GM21528 (cell line): ENCODE results near the gene BACH2.
"Not testable (repeated sequence)": the region's sequence is repeated elsewhere in the genome, so short reads cannot be mapped to it uniquely, and the experiment has no call there.

ENCODE experiments used
- ATAC-seq: cut with Tn5 transposase; IDR thresholded peaks from one replicate; pipeline ENCODE4 v1.9.1; 2021; ENCODE audit warnings: mild to moderate bottlenecking, moderate library complexity; ENCODE audit not compliant: unreplicated experiment, low FRiP score

The BACH2 gene

GRCh38 chr6:90167514-90168379, 128.9 kb downstream of the BACH2 start:
- no peak for ATAC-seq

DNA sequence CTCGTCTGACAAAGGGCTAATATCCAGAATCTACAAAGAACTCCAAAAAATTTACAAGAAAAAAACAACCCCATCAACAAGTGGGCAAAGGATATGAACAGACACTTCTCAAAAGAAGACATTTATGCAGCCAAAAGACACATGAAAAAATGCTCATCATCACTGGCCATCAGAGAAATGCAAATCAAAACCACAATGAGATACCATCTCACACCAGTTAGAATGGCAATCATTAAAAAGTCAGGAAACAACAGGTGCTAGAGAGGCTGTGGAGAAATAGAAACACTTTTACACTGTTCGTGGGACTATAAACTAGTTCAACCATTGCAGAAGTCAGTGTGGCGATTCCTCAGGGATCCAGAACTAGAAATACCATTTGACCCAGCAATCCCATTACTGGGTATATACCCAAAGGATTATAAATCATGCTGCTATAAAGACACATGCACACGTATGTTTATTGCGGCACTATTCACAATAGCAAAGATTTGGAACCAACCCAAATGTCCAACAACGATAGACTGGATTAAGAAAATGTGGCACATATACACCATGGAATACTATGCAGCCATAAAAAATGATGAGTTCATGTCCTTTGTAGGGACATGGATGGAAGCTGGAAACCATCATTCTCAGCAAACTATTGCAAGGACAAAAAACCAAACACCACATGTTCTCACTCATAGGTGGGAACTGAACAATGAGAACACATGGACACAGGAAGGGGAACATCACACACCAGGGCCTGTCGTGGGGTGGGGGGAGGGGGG, 130.3 kb downstream of the BACH2 start:
- ATAC-seq: not testable (repeated sequence)

GRCh38 chr6:90162648-90163387, 133.8 kb downstream of the BACH2 start:
- ATAC-seq: no peak

DNA sequence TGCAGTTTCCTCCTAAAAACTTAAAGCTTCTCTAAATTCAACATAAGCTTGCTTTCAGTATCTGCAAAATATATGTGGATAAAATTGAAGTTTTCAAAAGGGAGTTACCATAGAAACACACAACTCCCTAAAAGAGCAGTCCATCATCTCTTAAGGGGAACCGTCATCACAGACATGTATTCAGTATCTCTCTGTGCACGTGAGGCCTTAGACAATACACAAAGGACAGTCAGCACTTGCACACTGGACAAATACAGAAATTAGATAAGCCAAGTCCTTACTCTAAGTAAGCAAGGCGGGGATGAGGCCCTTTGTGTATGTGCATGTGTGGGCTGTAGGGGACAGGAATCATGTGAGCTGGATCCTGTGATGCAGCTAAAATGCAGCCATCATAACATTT, 136.6 kb downstream of the BACH2 start:
- no peak for ATAC-seq

DNA sequence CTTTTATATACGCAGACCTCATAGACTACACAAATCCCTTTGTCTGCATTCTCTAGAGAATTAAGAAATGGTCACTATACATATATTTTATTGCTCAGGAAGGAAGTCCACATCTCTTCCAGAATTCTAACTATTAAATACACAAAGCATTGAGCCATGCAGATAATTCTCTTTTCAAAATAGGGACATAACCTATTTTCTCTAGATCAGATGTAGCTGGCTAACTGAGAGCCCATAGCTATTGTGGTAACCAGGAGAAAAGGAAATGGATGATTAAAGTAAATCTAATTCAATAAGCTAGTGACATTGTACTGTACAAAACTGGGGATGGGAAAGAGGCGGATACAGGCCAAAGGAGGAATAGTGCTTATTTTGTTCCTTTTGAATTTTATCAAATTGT, 137.2 kb downstream of the BACH2 start:
- no peak for ATAC-seq

- no peak for ATAC-seq
Measured at GRCh38 chr6:90158936-90159335, 137.7 kb downstream of the BACH2 start.

- ATAC-seq: no peak
Measured at GRCh38 chr6:90157441-90157840, 139.2 kb downstream of the BACH2 start.

GRCh38 chr6:90156861-90157260, 139.8 kb downstream of the BACH2 start:
- ATAC-seq: no peak

GRCh38 chr6:90154755-90155470, 141.7 kb downstream of the BACH2 start:
- ATAC-seq: no peak

DNA sequence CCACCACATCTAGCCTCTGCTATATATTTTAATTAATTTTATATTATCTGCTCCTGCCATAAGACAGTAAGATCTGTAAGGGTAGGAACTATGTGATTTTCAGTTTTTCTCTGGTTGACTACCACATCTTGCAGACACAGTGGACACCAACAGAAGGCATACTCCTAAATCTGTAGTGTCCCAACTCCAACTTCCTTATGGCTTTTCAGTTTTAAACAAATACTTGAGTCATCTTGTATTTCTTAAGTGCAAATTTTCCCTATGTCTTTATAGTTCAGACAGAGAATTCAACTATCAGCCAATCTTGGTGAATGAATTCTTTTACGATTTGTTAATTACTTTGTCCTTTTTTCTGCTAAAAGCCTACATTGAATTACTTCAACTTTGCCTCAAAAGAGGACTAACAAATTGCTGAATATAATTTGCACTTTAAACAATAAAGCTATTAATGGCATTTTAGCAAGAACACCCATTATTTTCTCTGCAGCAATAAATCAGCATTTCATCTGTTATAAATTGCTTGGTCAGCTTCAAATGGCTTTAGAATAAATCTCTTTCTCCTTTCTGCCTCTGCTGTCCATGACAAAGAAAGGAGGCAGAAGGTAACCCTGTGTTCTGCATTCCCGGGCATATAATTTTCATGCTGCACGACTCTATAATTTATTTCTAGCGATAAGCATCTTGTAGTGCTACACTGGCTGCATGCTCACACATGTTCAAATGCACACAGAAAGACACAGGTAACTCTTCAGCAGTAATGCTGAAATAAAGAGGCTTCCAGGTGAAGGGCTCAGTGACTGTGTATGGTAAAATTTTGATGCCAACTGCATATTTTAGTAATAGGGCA, 144.8 kb downstream of the BACH2 start:
- no peak for ATAC-seq

DNA sequence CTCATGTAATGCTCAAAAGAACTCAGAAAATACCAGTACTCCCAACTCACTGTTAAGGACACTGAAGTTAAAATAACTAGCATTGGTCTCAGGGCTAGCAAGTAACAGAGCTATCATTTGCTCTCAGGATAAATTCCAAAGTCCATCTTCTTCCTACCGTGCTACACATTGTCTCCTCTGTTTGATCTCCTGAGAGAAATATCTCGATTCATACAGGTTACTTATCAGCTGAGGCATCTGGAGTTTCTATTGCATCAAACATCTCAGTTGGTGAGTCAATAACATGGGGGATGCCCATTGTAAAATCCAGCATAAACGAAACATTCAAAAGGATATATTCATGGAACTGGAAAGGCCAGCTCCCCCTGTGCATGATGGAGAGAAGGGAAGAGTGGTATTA, 147.4 kb downstream of the BACH2 start:
- ATAC-seq: no peak

DNA sequence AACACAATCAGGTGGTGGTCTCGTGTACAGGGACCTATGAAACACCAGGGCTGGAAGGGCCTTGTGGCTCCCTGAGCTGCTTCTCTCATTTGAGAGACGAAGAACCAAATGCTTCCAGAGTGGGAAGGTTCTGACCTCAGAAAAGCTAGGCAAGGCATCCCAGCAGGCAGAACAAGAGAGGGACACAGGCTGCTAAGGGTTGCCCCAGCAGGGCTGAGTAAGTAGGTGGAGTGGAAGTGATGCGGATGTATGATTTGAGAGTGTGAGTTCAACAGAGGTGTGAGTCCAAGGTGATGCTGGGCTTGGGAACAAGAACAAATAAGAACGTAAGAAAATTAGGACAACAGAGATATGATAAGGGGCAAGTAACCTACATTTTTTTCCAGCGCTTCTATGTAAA, 147.8 kb downstream of the BACH2 start:
- ATAC-seq: no peak

DNA sequence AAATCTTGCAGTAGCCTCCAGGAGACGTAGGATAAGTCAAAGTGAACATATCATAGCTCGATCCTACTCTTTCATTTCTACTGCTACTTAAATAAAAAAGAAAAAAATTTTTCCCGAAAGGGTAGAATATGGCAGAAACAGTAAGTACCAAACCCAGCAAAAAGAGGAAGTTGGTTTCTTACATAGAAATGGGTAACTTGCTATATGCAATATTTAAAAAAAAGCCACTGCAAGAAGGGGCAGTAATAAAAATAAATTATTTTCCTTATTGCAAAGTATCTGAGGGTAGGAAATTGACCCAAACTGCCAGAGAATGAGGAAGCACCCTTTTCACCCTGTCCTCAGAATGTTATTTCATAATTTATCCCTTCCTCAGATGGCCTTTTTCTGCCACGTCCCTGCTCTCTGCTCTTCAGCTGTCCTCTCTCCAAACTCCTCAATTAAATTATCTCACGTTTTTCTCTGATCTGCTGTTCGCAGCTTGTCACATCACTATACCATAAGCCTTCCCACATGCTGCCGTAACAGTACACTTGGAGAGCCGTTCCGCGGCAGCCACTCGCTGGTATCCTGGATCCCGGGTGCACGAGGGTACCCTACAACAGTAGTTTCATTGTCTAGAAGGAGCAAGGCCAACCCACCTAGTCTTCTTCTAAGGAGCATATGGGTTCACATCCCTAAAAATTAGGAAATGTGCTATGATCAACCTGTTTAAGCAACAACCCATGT, 149.6 kb downstream of the BACH2 start:
- no peak for ATAC-seq

GRCh38 chr6:90146024-90146423, 150.6 kb downstream of the BACH2 start:
- no peak for ATAC-seq

- ATAC-seq: no peak
Measured at GRCh38 chr6:90144928-90145555, 151.6 kb downstream of the BACH2 start.

- ATAC-seq: no peak
Measured at GRCh38 chr6:90144396-90144795, 152.2 kb downstream of the BACH2 start.

DNA sequence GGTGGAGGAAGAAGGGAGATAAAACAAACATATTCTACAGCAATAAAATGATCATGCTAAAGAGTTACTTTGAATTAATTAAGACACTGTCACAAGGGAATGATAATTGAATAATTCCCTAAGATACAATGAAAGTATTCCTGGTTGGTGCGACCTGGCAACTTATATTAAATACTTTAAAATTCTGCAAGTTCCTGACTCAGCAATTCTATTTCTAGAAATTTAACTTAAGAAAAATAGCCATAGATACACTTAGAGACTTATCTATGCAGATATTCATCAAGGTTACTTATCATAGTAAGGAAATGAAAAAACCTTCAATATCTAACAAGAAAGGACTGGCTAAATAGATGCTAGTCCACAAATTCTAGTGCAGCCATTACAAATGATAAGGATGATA, 156.0 kb downstream of the BACH2 start:
- ATAC-seq: no peak

DNA sequence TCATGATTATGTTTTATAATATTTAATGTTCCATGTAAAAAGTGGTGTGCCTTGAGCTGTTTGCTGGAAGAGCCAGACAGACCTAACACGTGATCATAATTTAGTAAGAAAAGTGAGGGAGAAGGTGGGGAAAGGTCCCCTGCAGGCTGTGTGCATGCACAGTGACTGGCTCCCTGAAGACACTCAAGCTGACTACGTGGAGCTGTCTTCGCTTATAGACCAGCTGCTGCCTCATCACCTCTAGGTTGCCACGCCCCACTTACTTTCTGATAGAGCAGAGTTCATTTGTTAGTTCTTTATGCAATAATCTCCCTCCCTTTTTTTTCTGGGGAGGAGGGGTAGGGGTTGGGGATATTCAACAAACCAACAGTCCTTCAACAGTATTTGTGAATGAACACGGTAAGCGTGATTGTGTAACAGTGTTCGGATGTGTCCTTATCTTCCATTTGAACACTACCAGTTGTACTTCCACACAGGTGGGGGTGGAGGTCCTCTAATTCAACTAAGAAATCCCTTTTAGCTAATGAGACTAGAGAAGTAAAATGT, 157.3 kb downstream of the BACH2 start:
- ATAC-seq: no peak
